ENCODE data around the gene RASA3. TPM values are rescaled to one million over a fixed set of nuclear protein-coding genes. Genes with fewer than 3 reads are reported as not detected.

Gene RASA3
- total RNA-seq, 1 experiment from 2014 or later = 0.95 TPM

GRCh38 chr13:113934576-113934975 is 197.8 kb downstream of the RASA3 start:
- POLR2A ChIA-PET = no interaction called here
- BruUV-seq (replicated peaks) = no TSS peak
- CTCF ChIA-PET = no interaction called here

GRCh38 chr13:113933901-113934300 is 198.5 kb downstream of the RASA3 start:
- intact Hi-C loops (cut with micrococcal nuclease; ENCODE audit: unreplicated experiment) = no loop called here
- Histone ChIP-seq H3K27me3 (replicated peaks; ENCODE audit: control insufficient read depth, insufficient read depth, low read length) (no peaks in the 10 kb centered on the region), H3K9me3 (no peaks in the 10 kb centered on the region), H3K4me3 (ENCODE audit: low read depth, low read length) (no peak overlapping the region), H3K36me3 (ENCODE audit: control insufficient read depth, insufficient read depth, low read length) (no peaks in the 10 kb centered on the region), H3K4me1 (0 out of 2 replicates have a peak, but pooled peaks cover 4% of the 10 kb centered on the region)
- Mint-ChIP-seq H3K27ac (ENCODE audit: unreplicated experiment) (no peak overlapping the region), H3K9me3 (ENCODE audit: unreplicated experiment) (no peaks in the 10 kb centered on the region), H3K4me1 (ENCODE audit: low read depth, unreplicated experiment) (peaks cover 6% of the 10 kb centered on the region), H3K27me3 (ENCODE audit: insufficient read depth, unreplicated experiment) (no peaks in the 10 kb centered on the region), H3K36me3 (ENCODE audit: insufficient read depth, unreplicated experiment) (no peaks in the 10 kb centered on the region), H3K4me3 (ENCODE audit: unreplicated experiment) (no peak overlapping the region)
- DNase-seq = peak in 1 of 2 experiments; percentile 14
- BruUV-seq (replicated peaks) = no TSS peak
- CTCF ChIA-PET = no interaction called here
- TF ChIP-seq CTCF (IDR thresholded peaks at IDR 0.05; ENCODE audit: insufficient read depth in 1 of 2, low read depth in 1 of 2, low read length in 1 of 2, severe bottlenecking in 1 of 2, unreplicated experiment in 1 of 2) = no peak
- POLR2A ChIA-PET = no interaction called here

More at GRCh38 chr13:113934576-113934975, 197.8 kb downstream of the RASA3 start:
- H3K27me3 ChIP-seq (replicated peaks; ENCODE audit: control insufficient read depth, insufficient read depth, low read length) = no peaks in the 10 kb centered on the region
- H3K4me3 Mint-ChIP-seq (ENCODE audit: unreplicated experiment) = no peak overlapping the region
- H3K27me3 Mint-ChIP-seq (ENCODE audit: insufficient read depth, unreplicated experiment) = no peaks in the 10 kb centered on the region
- peaks cover 5% of the 10 kb centered on the region; the same call in 1 of the 2 replicates for H3K4me1 ChIP-seq
- no peaks in the 10 kb centered on the region for H3K36me3 Mint-ChIP-seq (ENCODE audit: insufficient read depth, unreplicated experiment)
- no peak overlapping the region for H3K4me3 ChIP-seq (ENCODE audit: low read depth, low read length)
- intact Hi-C loops (cut with micrococcal nuclease; ENCODE audit: unreplicated experiment) = no loop called here
- no peaks in the 10 kb centered on the region for H3K9me3 Mint-ChIP-seq (ENCODE audit: unreplicated experiment)
- no peak for TF ChIP-seq CTCF (IDR thresholded peaks at IDR 0.05; ENCODE audit: insufficient read depth in 1 of 2, low read depth in 1 of 2, low read length in 1 of 2, severe bottlenecking in 1 of 2, unreplicated experiment in 1 of 2)
- no peaks in the 10 kb centered on the region for H3K9me3 ChIP-seq
- no peak overlapping the region for H3K27ac Mint-ChIP-seq (ENCODE audit: unreplicated experiment)
- H3K36me3 ChIP-seq (ENCODE audit: control insufficient read depth, insufficient read depth, low read length) = no peaks in the 10 kb centered on the region
- DNase-seq = peak in 1 of 2 experiments; percentile 12
- peaks cover 6% of the 10 kb centered on the region for H3K4me1 Mint-ChIP-seq (ENCODE audit: low read depth, unreplicated experiment)

DNA sequence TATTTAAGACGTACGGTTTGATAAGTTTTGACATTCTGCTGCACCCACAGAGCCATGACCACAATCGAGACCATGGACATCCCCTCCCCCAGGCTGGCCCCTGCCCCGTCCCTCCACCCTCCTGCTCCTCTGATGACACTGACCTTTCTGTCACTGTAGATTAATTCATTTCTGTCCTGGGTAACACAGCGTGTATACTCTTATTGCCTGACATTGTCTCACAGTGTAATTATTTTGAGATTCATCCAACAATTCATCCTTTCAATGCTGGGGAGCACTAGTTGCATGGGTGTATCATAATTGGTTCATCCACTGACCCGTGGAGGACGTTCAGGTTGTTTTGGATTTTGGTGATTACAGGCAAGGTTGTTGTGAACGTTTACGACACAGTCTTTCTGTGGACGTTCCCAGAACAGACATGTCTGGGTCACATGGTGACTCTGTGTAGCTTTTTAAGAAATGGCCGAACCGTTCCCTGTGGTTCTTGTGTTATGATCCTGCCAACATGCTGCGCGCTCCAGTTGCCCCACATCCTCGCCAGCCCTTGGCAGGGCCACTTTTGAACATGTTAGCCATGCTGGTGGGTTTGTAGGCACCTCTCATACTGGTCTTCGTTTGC is 200.5 kb downstream of the RASA3 start:
- Histone ChIP-seq H3K4me3 (ENCODE audit: low read depth, low read length) (no peak overlapping the region), H3K9me3 (no peaks in the 10 kb centered on the region), H3K4me1 (no peaks in the 10 kb centered on the region), H3K36me3 (ENCODE audit: control insufficient read depth, insufficient read depth, low read length) (no peaks in the 10 kb centered on the region), H3K27me3 (replicated peaks; ENCODE audit: control insufficient read depth, insufficient read depth, low read length) (no peaks in the 10 kb centered on the region)
- CTCF ChIA-PET = no interaction called here
- no peak for TF ChIP-seq CTCF (IDR thresholded peaks at IDR 0.05; ENCODE audit: insufficient read depth in 1 of 2, low read depth in 1 of 2, low read length in 1 of 2, severe bottlenecking in 1 of 2, unreplicated experiment in 1 of 2)
- peak in 1 of 2 experiments; percentile 16 for DNase-seq
- no peak overlapping the region for H3K27ac Mint-ChIP-seq (ENCODE audit: unreplicated experiment)
- POLR2A ChIA-PET = no interaction called here
- H3K4me1 Mint-ChIP-seq (ENCODE audit: low read depth, unreplicated experiment) = no peaks in the 10 kb centered on the region
- intact Hi-C loops (cut with micrococcal nuclease; ENCODE audit: unreplicated experiment) = no loop called here
- no peaks in the 10 kb centered on the region for H3K27me3 Mint-ChIP-seq (ENCODE audit: insufficient read depth, unreplicated experiment)
- H3K36me3 Mint-ChIP-seq (ENCODE audit: insufficient read depth, unreplicated experiment) = no peaks in the 10 kb centered on the region
- H3K4me3 Mint-ChIP-seq (ENCODE audit: unreplicated experiment) = no peak overlapping the region
- H3K9me3 Mint-ChIP-seq (ENCODE audit: unreplicated experiment) = no peaks in the 10 kb centered on the region
- BruUV-seq (replicated peaks) = no TSS peak
